Lower leg skin (tissue), 4 donors: ENCODE measurements around the gene CIZ1. TPM values are rescaled to one million over a fixed set of nuclear protein-coding genes. Genes with fewer than 3 reads are reported as not detected.

Experiments used
- DNase-seq, 2 donors: peaks; one replicate each; pipeline ENCODE4 v3.0.0-alpha.2; 2019; ENCODE audit warnings: low spot score in 2 of 2
- H3K4me3 ChIP-seq: fragments of 200-600 bp; sonication (generic); 2 replicates; pipeline ENCODE4 v1.5.1; 2017; ENCODE audit warnings: mild to moderate bottlenecking, low read depth; ENCODE audit not compliant: poor library complexity, severe bottlenecking
- POLR2A ChIP-seq, 2 donors: fragments of 450-650 bp; IDR thresholded peaks; one replicate each; pipeline ENCODE4 v1.6.1; 2016 to 2017; ENCODE audit warnings: antibody characterized with exemption in 2 of 2, mild to moderate bottlenecking in 1 of 2, moderate library complexity in 1 of 2
- WGBS, 2 donors: methylation state at CpG; one replicate each; pipeline ENCODE4 v1.1.5; 2018; 5-methylcytosine and 5-hydroxymethylcytosine counted together
- intact Hi-C: fragments of 100-400 bp; cut with DNase I; formaldehyde crosslinking; loops from one replicate; pipeline ENCODE4 v1.15.0; 2023; ENCODE audit warnings: low total_unique reads
- total RNA-seq, 4 donors: library from RNA; depleted of rRNA; stranded (reverse); fragments of >200 nt; gene quantifications; one replicate each; pipeline ENCODE4 v1.1.0, GENCODE V29; 2016
- TF ChIP-seq, protein P1 (sequence below), 3 donors: fragments of 450-650 bp; IDR thresholded peaks; one replicate each; pipeline ENCODE4 v1.5.1; 2016; ENCODE audit warnings: antibody characterized with exemption in 3 of 3, mild to moderate bottlenecking in 3 of 3, moderate library complexity in 2 of 3

Gene CIZ1
- total RNA-seq, 4 donors from 2014 or later, result 71.6 to 135 (median 83.9) TPM

DNA sequence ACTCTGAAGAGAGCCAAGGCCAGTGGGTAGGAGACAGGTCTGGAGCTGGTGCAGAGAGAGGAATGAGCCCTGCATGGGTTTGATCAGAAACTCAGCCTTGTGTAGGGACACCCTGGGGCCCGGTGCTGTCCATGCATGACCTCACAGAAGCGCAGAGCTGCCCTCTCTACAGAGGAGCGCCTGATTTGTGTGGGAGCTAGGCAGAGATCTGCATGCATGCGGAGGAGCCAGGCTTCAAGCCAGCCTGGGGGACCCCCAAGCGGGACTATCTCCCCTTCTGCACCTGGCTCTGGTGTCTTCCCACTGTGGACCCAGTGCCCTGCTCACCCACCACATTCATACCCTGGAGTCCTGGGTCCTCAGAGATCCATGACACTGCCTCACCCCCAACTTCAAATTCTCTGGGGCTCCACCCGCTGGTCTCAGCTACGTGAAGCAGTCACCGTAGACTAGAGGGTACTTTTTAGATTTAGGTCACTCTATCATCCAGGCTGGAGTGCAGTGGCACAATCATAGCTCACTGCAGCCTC, 44.7 kb downstream of the CIZ1 start:
- 88 to 97% methylated on average over 6 to 8 of the region's 8 CpGs for WGBS, 2 donors

DNA sequence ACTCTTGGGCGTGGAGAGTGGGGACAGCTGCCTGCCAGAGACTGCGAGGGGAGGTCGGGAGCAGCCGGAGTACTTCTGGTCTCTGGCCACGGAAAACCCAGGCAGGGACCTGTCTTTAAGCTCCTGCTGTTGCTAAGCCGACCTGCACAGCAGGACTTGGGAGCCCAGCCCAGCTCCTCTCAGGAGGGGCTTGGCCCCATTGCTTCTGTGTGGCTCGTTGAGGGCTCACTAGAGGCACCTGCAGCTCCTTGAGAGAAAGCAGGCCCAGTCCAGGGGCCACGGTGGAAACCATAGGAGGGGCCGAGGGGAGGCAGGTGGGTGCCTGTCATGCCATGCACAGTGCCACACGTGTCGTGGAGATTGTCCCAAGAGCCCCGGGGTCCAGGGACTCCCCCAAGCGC, 45.4 kb downstream of the CIZ1 start:
- no peak for TF ChIP-seq POLR2A (IDR thresholded peaks at IDR 0.05)
- TF ChIP-seq, protein P1, sequence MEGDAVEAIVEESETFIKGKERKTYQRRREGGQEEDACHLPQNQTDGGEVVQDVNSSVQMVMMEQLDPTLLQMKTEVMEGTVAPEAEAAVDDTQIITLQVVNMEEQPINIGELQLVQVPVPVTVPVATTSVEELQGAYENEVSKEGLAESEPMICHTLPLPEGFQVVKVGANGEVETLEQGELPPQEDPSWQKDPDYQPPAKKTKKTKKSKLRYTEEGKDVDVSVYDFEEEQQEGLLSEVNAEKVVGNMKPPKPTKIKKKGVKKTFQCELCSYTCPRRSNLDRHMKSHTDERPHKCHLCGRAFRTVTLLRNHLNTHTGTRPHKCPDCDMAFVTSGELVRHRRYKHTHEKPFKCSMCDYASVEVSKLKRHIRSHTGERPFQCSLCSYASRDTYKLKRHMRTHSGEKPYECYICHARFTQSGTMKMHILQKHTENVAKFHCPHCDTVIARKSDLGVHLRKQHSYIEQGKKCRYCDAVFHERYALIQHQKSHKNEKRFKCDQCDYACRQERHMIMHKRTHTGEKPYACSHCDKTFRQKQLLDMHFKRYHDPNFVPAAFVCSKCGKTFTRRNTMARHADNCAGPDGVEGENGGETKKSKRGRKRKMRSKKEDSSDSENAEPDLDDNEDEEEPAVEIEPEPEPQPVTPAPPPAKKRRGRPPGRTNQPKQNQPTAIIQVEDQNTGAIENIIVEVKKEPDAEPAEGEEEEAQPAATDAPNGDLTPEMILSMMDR (IDR thresholded peaks at IDR 0.05), result no peak
- 47 to 69% methylated on average over 9 to 12 of the region's 13 CpGs for WGBS, 2 donors
- intact Hi-C loops, result no loop called here
- no peak overlapping the region for H3K4me3 ChIP-seq
- no peak for DNase-seq

More for the DNA sequence above, 44.7 kb downstream of the CIZ1 start:
- H3K4me3 ChIP-seq, result no peak overlapping the region
- no peak for TF ChIP-seq POLR2A (IDR thresholded peaks at IDR 0.05)
- TF ChIP-seq, protein P1 (IDR thresholded peaks at IDR 0.05), result no peak
- intact Hi-C loops, result no loop called here
- DNase-seq, result no peak

DNA sequence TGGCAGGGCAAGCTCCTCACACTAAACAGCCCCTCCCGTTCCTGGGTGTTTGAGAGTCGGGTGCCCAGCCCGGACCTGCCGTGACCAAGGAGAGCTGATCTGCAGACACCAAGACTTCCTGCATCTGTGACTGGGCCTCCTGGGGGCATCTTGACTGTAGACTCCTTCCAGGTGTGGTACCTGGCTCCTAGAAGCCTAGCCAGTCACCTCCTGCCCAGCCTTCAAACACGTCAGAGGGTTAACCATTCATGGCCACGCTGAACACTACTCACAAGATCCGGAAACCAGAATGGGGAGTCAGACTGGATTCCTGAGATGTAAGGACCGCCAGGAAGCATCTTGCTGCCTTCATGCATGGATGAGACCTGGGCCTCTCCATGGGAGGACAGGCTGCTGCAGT, 45.8 kb downstream of the CIZ1 start:
- 35 to 48% methylated on average over 8 of the region's 8 CpGs for WGBS, 2 donors
- no peak for DNase-seq
- no peak overlapping the region for H3K4me3 ChIP-seq
- intact Hi-C loops, result no loop called here
- no peak for TF ChIP-seq POLR2A (IDR thresholded peaks at IDR 0.05)
- TF ChIP-seq, protein P1 (IDR thresholded peaks at IDR 0.05), result no peak

DNA sequence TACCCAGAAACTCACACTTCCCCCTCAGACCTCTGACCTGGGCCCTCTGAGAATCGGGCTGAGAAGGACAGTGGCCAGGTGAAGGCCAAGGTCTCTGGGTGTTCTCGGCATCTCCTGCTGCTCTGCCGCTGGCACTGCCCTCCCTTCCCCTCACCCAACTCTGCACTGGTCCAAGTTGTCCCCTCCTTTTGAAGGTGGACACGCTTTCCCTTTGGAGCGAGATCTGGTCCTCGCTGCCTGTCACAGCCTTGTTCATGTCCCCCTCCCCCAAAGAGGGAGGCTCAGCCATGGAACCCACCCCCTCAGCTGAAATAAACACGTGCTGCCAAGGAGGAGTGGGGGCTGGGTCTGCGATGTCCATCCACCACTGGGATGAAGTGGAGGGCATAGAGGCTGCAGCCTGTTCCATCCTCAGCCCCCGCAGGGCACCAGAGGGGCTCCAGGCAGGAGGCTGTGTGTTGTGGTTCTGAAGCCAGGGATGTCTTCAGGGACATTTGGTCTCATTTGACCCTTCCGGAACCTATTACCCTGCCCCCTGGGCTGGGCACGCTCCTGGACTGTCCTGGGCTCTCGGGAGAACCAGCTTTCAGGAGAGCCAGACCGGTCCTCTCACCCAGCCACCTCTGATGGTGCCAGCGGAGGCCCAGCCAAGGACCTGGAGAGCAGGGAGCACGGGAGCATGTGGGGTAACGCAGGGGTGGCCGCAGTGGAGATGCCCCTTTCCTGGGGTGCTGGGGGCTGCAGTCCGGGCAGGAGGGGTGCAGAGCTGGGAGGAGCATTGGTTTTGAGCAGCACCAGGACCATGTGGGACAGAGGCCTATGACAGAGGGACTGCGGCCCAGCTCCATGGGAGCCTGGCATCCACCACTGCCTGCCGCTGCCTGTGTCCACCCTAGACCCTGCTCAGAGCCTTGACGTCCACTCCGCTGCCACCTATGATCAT, 46.9 kb downstream of the CIZ1 start:
- intact Hi-C loops, result no loop called here
- WGBS, 2 donors, result 93 to 94% methylated on average over 17 to 22 of the region's 22 CpGs
- no peak for DNase-seq
- H3K4me3 ChIP-seq, result no peak overlapping the region
- TF ChIP-seq, protein P1 (IDR thresholded peaks at IDR 0.05), result no peak
- TF ChIP-seq POLR2A (IDR thresholded peaks at IDR 0.05), result no peak

DNA sequence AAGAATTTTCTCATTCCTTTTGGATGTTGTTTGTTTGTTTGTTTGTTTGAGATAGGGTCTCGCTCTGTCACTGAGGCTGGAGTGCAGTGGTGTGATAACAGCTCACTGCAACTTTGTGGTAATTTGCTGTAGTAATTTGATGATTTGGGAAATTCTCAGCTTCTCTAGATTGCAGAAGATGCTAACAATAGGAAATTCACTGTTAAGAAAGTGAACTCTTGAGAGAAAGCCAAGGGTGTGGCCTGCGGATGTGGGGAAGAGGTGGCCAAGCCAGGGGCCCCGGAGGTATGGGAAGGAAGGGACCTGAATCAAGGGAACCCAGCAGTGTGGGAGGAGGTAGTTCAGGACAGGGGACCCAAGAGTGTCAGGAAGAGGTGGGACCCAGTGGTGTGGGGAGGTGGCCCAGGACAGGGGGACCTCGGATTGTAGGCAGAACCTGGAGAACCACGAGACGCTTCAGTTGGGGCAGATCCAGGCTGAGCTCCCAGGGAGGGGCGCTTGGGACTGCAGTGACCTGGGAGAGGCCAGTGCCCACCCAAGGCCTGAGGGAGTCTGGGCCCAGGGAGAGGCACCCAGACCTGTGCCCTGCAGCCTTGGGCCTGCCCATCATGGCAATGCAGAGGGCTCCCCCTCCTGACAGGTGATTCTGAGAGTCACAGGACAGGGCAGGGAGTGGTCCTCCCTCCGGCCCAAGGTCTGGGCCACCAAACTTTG, 47.7 kb downstream of the CIZ1 start:
- WGBS, 2 donors, result 55 to 63% methylated on average over 7 to 8 of the region's 8 CpGs
- intact Hi-C loops, result no loop called here
- TF ChIP-seq, protein P1 (IDR thresholded peaks at IDR 0.05), result no peak
- TF ChIP-seq POLR2A (IDR thresholded peaks at IDR 0.05), result no peak
- H3K4me3 ChIP-seq, result no peak overlapping the region
- DNase-seq, result no peak
